WTC11 (cell line): ENCODE data around the gene SNX10. TPM values are rescaled to one million over a fixed set of nuclear protein-coding genes. Genes with fewer than 3 reads are reported as not detected.

Experiments
- ATAC-seq: fragments of 200-7000 bp; cut with Tn5 transposase; 2 replicates; pipeline ENCODE4 v1.10.0; 2021; ENCODE audit warnings: mild to moderate bottlenecking, moderate library complexity
- CTCF ChIA-PET: fragments of 300-600 bp; sonication (Branson Sonifier 250); formaldehyde crosslinking; loops from one replicate; lab custom pipeline; 2021; ENCODE audit warnings: antibody characterized with exemption; lab: Charles Lee
- POLR2A ChIA-PET: fragments of 350-600 bp; sonication (Branson Sonifier 250); formaldehyde crosslinking; loops from one replicate; lab custom pipeline; 2021; ENCODE audit warnings: antibody characterized with exemption; lab: Charles Lee
- DNase-seq: peaks from one replicate; pipeline ENCODE4 v3.0.0; 2021; ENCODE audit warnings: low spot score
- H3K27ac Mint-ChIP-seq: 2 replicates; pipeline ENCODE4 v1.8.0; 2021; ENCODE audit warnings: mixed read lengths
- H3K27me3 Mint-ChIP-seq: 2 replicates; pipeline ENCODE4 v1.8.0; 2021; ENCODE audit warnings: low read depth, mild to moderate bottlenecking, moderate library complexity, mixed read lengths
- H3K36me3 Mint-ChIP-seq: 2 replicates; pipeline ENCODE4 v1.8.0; 2021; ENCODE audit warnings: mixed read lengths
- H3K4me1 Mint-ChIP-seq: 2 replicates; pipeline ENCODE4 v1.8.0; 2022; ENCODE audit warnings: mixed read lengths
- H3K4me3 Mint-ChIP-seq: 2 replicates; pipeline ENCODE4 v1.8.0; 2021; ENCODE audit warnings: mild to moderate bottlenecking, moderate library complexity, mixed read lengths
- H3K9me3 Mint-ChIP-seq: 2 replicates; pipeline ENCODE4 v1.8.0; 2021; ENCODE audit warnings: mixed read lengths
- CTCF ChIP-seq: fragments of 200-600 bp; IDR thresholded peaks from 2 replicates; pipeline ENCODE4 v1.8.0; 2022; ENCODE audit warnings: antibody characterized with exemption
- ELF4 ChIP-seq: sonication (generic); formaldehyde crosslinking; IDR thresholded peaks from 2 replicates; pipeline ENCODE4 v1.8.1; 2022; ENCODE audit warnings: low read depth, mild to moderate bottlenecking, moderate library complexity, missing genetic modification reagents
- EMX1 ChIP-seq: fragments of 250-450 bp; sonication (Bioruptor Pico); IDR thresholded peaks from 2 replicates; pipeline ENCODE4 v1.8.0; 2021; ENCODE audit warnings: mild to moderate bottlenecking
- FOXP4 ChIP-seq: sonication (generic); formaldehyde crosslinking; IDR thresholded peaks from 2 replicates; pipeline ENCODE4 v1.8.0; 2022; ENCODE audit warnings: mild to moderate bottlenecking, missing genetic modification reagents
- MYBL2 ChIP-seq: sonication (generic); formaldehyde crosslinking; IDR thresholded peaks from 2 replicates; pipeline ENCODE4 v1.8.1; 2023; ENCODE audit warnings: mild to moderate bottlenecking, moderate library complexity, missing genetic modification reagents
- NFE2L1 ChIP-seq: sonication (generic); formaldehyde crosslinking; IDR thresholded peaks from 2 replicates; pipeline ENCODE4 v1.8.1; 2023; ENCODE audit warnings: missing genetic modification reagents
- NR1H2 ChIP-seq: sonication (generic); formaldehyde crosslinking; IDR thresholded peaks from 2 replicates; pipeline ENCODE4 v1.9.0; 2021; ENCODE audit warnings: mild to moderate bottlenecking, moderate library complexity, missing genetic modification reagents
- RELA ChIP-seq: sonication (generic); formaldehyde crosslinking; IDR thresholded peaks from 2 replicates; pipeline ENCODE4 v1.8.1; 2022; ENCODE audit warnings: missing genetic modification reagents, mild to moderate bottlenecking, borderline replicate concordance
- RORB ChIP-seq: fragments of 250-450 bp; sonication (Bioruptor Pico); IDR thresholded peaks from 2 replicates; pipeline ENCODE4 v1.9.0; 2021; ENCODE audit warnings: mild to moderate bottlenecking
- SOX15 ChIP-seq: fragments of 250-450 bp; sonication (Bioruptor Pico); IDR thresholded peaks from 2 replicates; pipeline ENCODE4 v1.9.0; 2021; ENCODE audit warnings: mild to moderate bottlenecking
- TP53 ChIP-seq: sonication (generic); formaldehyde crosslinking; IDR thresholded peaks from 2 replicates; pipeline ENCODE4 v1.8.1; 2023; ENCODE audit warnings: mild to moderate bottlenecking, missing genetic modification reagents
- ZNF232 ChIP-seq: sonication (generic); formaldehyde crosslinking; IDR thresholded peaks from 2 replicates; pipeline ENCODE4 v1.8.0; 2022; ENCODE audit warnings: mild to moderate bottlenecking, missing genetic modification reagents
- ZNF416 ChIP-seq: fragments of 250-450 bp; sonication (Bioruptor Pico); IDR thresholded peaks from 2 replicates; pipeline ENCODE4 v1.9.0; 2021; ENCODE audit warnings: mild to moderate bottlenecking, inconsistent platforms
- total RNA-seq: library from RNA; stranded (reverse); gene quantifications from 3 replicates; pipeline ENCODE4 v1.2.3, GENCODE V29; 2021
- TF ChIP-seq, protein P1 (sequence below): sonication (generic); formaldehyde crosslinking; IDR thresholded peaks from 2 replicates; pipeline ENCODE4 v1.8.0; 2023; ENCODE audit warnings: missing genetic modification reagents, mild to moderate bottlenecking, borderline replicate concordance
- TF ChIP-seq, protein P2 (sequence below): sonication (generic); formaldehyde crosslinking; IDR thresholded peaks from 2 replicates; pipeline ENCODE4 v1.8.1; 2023; ENCODE audit warnings: mild to moderate bottlenecking, missing genetic modification reagents
- TF ChIP-seq, protein P3 (sequence below): fragments of 250-450 bp; sonication (Bioruptor Pico); IDR thresholded peaks from 2 replicates; pipeline ENCODE4 v1.9.0; 2021; ENCODE audit warnings: mild to moderate bottlenecking
- TF ChIP-seq, protein P4 (sequence below): sonication (generic); formaldehyde crosslinking; IDR thresholded peaks from 2 replicates; pipeline ENCODE4 v1.8.1; 2023; ENCODE audit warnings: mild to moderate bottlenecking, missing genetic modification reagents, moderate library complexity

Gene SNX10
- total RNA-seq, 1 experiment from 2014 or later, result 10.8 TPM

DNA sequence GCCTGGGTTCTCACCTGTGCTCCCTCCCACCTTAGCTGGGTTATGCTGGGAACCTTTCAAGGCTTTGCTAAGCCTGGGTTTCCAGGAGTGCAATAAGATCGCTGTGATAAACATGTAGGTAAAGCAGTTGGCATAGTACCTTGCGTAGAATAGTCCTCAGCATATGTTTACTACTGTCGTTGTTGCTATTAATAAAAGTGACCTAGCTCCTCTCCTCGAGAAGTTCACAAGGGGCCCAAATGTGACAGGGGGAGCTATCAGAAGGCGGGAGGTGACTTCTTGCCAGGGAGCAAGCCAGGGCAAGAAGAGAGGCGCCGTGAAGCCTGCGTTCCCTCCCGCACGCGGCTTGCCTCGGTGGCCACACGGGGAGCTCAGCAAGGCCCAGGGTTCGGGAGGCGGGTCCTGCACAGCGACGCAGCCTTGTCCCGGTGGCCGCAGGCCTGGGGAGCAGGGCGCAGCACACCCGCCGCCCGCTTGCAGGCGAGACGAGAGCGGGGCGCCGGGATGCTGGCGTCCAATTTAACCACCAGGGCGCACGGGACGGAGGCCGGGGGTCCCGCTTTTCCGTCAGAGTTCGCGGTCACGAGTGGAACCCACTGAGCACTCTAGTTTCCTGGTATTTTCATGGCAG, 106.2 kb downstream of the SNX10 start (continued):
- TF ChIP-seq, protein P1, sequence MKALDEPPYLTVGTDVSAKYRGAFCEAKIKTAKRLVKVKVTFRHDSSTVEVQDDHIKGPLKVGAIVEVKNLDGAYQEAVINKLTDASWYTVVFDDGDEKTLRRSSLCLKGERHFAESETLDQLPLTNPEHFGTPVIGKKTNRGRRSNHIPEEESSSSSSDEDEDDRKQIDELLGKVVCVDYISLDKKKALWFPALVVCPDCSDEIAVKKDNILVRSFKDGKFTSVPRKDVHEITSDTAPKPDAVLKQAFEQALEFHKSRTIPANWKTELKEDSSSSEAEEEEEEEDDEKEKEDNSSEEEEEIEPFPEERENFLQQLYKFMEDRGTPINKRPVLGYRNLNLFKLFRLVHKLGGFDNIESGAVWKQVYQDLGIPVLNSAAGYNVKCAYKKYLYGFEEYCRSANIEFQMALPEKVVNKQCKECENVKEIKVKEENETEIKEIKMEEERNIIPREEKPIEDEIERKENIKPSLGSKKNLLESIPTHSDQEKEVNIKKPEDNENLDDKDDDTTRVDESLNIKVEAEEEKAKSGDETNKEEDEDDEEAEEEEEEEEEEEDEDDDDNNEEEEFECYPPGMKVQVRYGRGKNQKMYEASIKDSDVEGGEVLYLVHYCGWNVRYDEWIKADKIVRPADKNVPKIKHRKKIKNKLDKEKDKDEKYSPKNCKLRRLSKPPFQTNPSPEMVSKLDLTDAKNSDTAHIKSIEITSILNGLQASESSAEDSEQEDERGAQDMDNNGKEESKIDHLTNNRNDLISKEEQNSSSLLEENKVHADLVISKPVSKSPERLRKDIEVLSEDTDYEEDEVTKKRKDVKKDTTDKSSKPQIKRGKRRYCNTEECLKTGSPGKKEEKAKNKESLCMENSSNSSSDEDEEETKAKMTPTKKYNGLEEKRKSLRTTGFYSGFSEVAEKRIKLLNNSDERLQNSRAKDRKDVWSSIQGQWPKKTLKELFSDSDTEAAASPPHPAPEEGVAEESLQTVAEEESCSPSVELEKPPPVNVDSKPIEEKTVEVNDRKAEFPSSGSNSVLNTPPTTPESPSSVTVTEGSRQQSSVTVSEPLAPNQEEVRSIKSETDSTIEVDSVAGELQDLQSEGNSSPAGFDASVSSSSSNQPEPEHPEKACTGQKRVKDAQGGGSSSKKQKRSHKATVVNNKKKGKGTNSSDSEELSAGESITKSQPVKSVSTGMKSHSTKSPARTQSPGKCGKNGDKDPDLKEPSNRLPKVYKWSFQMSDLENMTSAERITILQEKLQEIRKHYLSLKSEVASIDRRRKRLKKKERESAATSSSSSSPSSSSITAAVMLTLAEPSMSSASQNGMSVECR (CRISPR knock-in tag), result 0 out of 2 replicates have a peak, but pooled peaks have one; percentile 60
- TF ChIP-seq MYBL2, result 0 out of 2 replicates have a peak, but pooled peaks have one; percentile 37
- TF ChIP-seq ELF4 (CRISPR knock-in tag), result no peak
- TF ChIP-seq TP53, result no peak

DNA sequence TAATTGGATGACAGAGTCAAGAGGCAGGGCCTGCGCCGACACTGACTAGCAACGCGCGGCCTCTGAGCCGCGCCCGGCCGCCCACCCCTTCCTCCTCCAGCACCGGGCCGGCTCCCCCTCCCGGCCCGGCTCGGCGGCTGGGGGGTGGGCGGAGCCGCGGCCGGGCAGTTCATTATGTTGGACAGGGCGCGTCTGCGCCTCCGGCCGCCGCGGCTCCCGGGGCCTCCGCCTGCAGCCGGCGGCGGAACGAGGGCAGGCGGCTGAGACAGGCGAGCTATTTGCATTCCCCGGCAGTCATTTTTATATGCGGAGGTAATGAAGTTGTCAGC, 106.7 kb downstream of the SNX10 start:
- H3K27me3 Mint-ChIP-seq, result peaks cover 10% of the 10 kb centered on the region
- H3K27ac Mint-ChIP-seq, result no peak overlapping the region
- ChIA-PET POLR2A (interaction anchor here (1.2 to 1.5 kb wide), 2 partner anchors 11 to 197 kb away, joined by 3 to 4 read pairs; partner anchors contain the start of gene CBX3), CTCF (interaction anchor here (0.6 to 2.7 kb wide), 5 partner anchors 13 to 269 kb away, joined by 3 to 14 read pairs (median 4); no protein-coding TSS in a partner anchor)
- no peaks in the 10 kb centered on the region for H3K9me3 Mint-ChIP-seq
- ATAC-seq (peak; percentile 83), DNase-seq (peak; percentile 56)
- peaks cover 21% of the 10 kb centered on the region for H3K4me1 Mint-ChIP-seq
- 0 out of 2 replicates have a peak, but pooled peaks have one; percentile 33 for TF ChIP-seq ELF4 (CRISPR knock-in tag)
- TF ChIP-seq, protein P2, sequence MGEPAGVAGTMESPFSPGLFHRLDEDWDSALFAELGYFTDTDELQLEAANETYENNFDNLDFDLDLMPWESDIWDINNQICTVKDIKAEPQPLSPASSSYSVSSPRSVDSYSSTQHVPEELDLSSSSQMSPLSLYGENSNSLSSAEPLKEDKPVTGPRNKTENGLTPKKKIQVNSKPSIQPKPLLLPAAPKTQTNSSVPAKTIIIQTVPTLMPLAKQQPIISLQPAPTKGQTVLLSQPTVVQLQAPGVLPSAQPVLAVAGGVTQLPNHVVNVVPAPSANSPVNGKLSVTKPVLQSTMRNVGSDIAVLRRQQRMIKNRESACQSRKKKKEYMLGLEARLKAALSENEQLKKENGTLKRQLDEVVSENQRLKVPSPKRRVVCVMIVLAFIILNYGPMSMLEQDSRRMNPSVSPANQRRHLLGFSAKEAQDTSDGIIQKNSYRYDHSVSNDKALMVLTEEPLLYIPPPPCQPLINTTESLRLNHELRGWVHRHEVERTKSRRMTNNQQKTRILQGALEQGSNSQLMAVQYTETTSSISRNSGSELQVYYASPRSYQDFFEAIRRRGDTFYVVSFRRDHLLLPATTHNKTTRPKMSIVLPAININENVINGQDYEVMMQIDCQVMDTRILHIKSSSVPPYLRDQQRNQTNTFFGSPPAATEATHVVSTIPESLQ (CRISPR knock-in tag), result no peak
- H3K36me3 Mint-ChIP-seq, result no peaks in the 10 kb centered on the region
- H3K4me3 Mint-ChIP-seq, result peak overlapping the region; percentile 75

DNA sequence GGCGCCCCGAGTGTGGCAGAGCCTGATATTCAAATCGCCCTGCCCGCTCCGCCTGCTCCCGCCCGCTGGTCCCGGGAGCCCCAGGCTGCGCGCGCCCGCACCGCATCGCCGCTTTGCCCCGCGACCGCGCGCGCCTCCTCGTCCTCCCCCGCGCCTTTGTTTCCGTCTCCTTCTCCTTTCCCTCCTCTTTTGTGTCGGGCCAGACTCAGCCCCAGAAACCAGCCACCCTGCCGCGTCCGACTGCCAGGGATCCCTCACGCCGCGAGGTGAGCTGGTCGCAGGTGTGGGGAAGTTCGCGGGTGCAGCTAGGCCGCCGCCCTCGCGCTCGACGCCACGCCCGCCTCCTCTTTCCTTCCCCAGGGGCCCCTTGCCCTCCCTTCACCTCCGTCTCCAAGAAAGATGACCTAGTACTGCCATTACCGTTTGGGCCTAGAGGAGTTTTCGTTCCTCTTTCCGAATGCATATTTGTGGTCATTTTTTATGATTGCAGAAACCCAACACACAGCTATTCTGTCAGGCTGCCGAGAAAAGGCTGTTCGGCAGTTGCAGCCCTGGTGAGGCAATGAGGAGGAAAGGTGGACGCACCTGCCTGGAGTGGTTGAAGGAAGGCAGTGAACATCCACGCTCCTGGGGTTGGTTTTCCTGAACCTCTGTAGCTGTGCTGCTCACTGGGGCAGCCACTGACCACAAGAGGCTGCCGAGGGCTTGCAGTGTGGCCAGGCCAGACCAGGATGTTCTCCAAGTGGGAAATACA, 107.3 kb downstream of the SNX10 start:
- ChIA-PET CTCF (interaction anchor here (0.6 to 2.7 kb wide), 4 partner anchors 13 to 30 kb away, joined by 3 to 14 read pairs (median 4); no protein-coding TSS in a partner anchor), POLR2A (interaction anchor here (1.2 to 1.5 kb wide), 2 partner anchors 11 to 198 kb away, joined by 3 to 4 read pairs; partner anchors contain the start of gene CBX3)
- peaks cover 10% of the 10 kb centered on the region for H3K27me3 Mint-ChIP-seq
- peaks cover 25% of the 10 kb centered on the region for H3K4me1 Mint-ChIP-seq
- H3K36me3 Mint-ChIP-seq, result no peaks in the 10 kb centered on the region
- H3K27ac Mint-ChIP-seq, result peak overlapping the region; percentile 65
- H3K9me3 Mint-ChIP-seq, result no peaks in the 10 kb centered on the region
- DNase-seq (peak; percentile 56), ATAC-seq (peak; percentile 50)
- peak overlapping the region; percentile 93 for H3K4me3 Mint-ChIP-seq
- 0 out of 2 replicates have a peak, but pooled peaks have one; percentile 63 for TF ChIP-seq NFE2L1 (CRISPR knock-in tag)
- no peak for TF ChIP-seq SOX15 (CRISPR knock-in tag)
- TF ChIP-seq EMX1 (CRISPR knock-in tag), result no peak
- no peak; the same call in 1 of the 2 replicates for TF ChIP-seq FOXP4
- TF ChIP-seq CTCF, result no peak
- TF ChIP-seq NR1H2, result no peak
- no peak for TF ChIP-seq ZNF232 (CRISPR knock-in tag)
- TF ChIP-seq, protein P3, sequence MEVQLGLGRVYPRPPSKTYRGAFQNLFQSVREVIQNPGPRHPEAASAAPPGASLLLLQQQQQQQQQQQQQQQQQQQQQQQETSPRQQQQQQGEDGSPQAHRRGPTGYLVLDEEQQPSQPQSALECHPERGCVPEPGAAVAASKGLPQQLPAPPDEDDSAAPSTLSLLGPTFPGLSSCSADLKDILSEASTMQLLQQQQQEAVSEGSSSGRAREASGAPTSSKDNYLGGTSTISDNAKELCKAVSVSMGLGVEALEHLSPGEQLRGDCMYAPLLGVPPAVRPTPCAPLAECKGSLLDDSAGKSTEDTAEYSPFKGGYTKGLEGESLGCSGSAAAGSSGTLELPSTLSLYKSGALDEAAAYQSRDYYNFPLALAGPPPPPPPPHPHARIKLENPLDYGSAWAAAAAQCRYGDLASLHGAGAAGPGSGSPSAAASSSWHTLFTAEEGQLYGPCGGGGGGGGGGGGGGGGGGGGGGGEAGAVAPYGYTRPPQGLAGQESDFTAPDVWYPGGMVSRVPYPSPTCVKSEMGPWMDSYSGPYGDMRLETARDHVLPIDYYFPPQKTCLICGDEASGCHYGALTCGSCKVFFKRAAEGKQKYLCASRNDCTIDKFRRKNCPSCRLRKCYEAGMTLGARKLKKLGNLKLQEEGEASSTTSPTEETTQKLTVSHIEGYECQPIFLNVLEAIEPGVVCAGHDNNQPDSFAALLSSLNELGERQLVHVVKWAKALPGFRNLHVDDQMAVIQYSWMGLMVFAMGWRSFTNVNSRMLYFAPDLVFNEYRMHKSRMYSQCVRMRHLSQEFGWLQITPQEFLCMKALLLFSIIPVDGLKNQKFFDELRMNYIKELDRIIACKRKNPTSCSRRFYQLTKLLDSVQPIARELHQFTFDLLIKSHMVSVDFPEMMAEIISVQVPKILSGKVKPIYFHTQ (CRISPR knock-in tag), result no peak
- no peak for TF ChIP-seq ZNF416 (CRISPR knock-in tag)
- no peak for TF ChIP-seq RORB (CRISPR knock-in tag)
- peak; percentile 73; the same call in 1 of the 2 replicates for TF ChIP-seq RELA (CRISPR knock-in tag)
- TF ChIP-seq, protein P4, sequence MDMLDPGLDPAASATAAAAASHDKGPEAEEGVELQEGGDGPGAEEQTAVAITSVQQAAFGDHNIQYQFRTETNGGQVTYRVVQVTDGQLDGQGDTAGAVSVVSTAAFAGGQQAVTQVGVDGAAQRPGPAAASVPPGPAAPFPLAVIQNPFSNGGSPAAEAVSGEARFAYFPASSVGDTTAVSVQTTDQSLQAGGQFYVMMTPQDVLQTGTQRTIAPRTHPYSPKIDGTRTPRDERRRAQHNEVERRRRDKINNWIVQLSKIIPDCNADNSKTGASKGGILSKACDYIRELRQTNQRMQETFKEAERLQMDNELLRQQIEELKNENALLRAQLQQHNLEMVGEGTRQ (CRISPR knock-in tag), result 0 out of 2 replicates have a peak, but pooled peaks have one; percentile 16
